Sciatic nerve (tissue), 2 donors: ENCODE data around the gene TRNAU1AP. TPM values are rescaled to one million over a fixed set of nuclear protein-coding genes. Genes with fewer than 3 reads are reported as not detected.
"Not testable (repeated sequence)": the region's sequence is repeated elsewhere in the genome, so short reads cannot be mapped to it uniquely, and the experiment has no call there.

ENCODE experiments used
- ATAC-seq: fragments of 200-7000 bp; cut with Tn5 transposase; one replicate; pipeline ENCODE4 v1.9.1; 2020; ENCODE audit warnings: mild to moderate bottlenecking, moderate library complexity
- DNase-seq: peaks from one replicate; pipeline ENCODE4 v3.0.0-alpha.2; 2020; ENCODE audit warnings: low spot score
- intact Hi-C: fragments of 100-400 bp; cut with DNase I; formaldehyde crosslinking; loops from one replicate; pipeline ENCODE4 v1.14.2; 2022
- total RNA-seq: library from RNA; stranded (reverse); fragmentation: NEBNext Ultra II Directional; extraction: Animal tissue kit (Norgen Biotek cat#: 25700); gene quantifications from one replicate; pipeline ENCODE4 v1.2.1, GENCODE V29; 2021
- donor health status: DM: no; HTN: no; CAD: no.
- donor health status: DM: no; HTN: no; CAD: no.

Gene TRNAU1AP
- total RNA-seq, 1 donor from 2014 or later, result 31.0 TPM

- no peak for ATAC-seq
- intact Hi-C loops, result no loop called here
- no peak for DNase-seq
Observed at GRCh38 chr1:28565726-28566125, 12.8 kb downstream of the TRNAU1AP start.

GRCh38 chr1:28566931-28567330, 14.0 kb downstream of the TRNAU1AP start:
- ATAC-seq (no peak), DNase-seq (no peak)
- intact Hi-C loops, result no loop called here

GRCh38 chr1:28571911-28572310, 19.0 kb downstream of the TRNAU1AP start:
- DNase-seq, result no peak
- no peak for ATAC-seq
- intact Hi-C loops, result no loop called here

- DNase-seq, intact Hi-C loops, ATAC-seq: not testable (repeated sequence)
Observed at GRCh38 chr1:28572891-28573290, 20.0 kb downstream of the TRNAU1AP start.

- no peak for ATAC-seq
- intact Hi-C loops, result no loop called here
- DNase-seq, result no peak
Observed at GRCh38 chr1:28573564-28573963, 20.7 kb downstream of the TRNAU1AP start.

GRCh38 chr1:28577052-28577678, 24.3 kb downstream of the TRNAU1AP start:
- DNase-seq (no peak), ATAC-seq (no peak)
- intact Hi-C loops, result no loop called here

- intact Hi-C loops, result no loop called here
- ATAC-seq (no peak), DNase-seq (no peak)
Observed at GRCh38 chr1:28577738-28578536, 25.1 kb downstream of the TRNAU1AP start.

- intact Hi-C loops, result no loop called here
- ATAC-seq, result no peak
Observed at GRCh38 chr1:28578696-28579218, 25.9 kb downstream of the TRNAU1AP start.

GRCh38 chr1:28579401-28579800, 26.5 kb downstream of the TRNAU1AP start:
- ATAC-seq (no peak), DNase-seq (no peak)
- intact Hi-C loops, result no loop called here

More at GRCh38 chr1:28578696-28579218, 25.9 kb downstream of the TRNAU1AP start:
- no peak for DNase-seq

GRCh38 chr1:28580722-28581530, 28.0 kb downstream of the TRNAU1AP start:
- ATAC-seq (no peak), DNase-seq (no peak)
- intact Hi-C loops, result no loop called here

- ATAC-seq (peak; percentile 99), DNase-seq (peak; percentile 97)
- intact Hi-C loops, result no loop called here
Observed at GRCh38 chr1:28581531-28582247, 28.8 kb downstream of the TRNAU1AP start.

GRCh38 chr1:28582248-28582615, 29.3 kb downstream of the TRNAU1AP start:
- ATAC-seq, result peak; percentile 50
- intact Hi-C loops, result no loop called here
- DNase-seq, result no peak

GRCh38 chr1:28586585-28587391, 33.9 kb downstream of the TRNAU1AP start:
- DNase-seq, intact Hi-C loops: not testable (repeated sequence)

GRCh38 chr1:28591708-28592320, 38.9 kb downstream of the TRNAU1AP start, which contains the start of gene RAB42:
TSS of gene RAB42 (plus strand) at chr1:28592265. CDS start at chr1:28592512, 247 bp downstream.
- ATAC-seq (peak; percentile 68), DNase-seq (no peak)
- intact Hi-C loops, result no loop called here

More at GRCh38 chr1:28586585-28587391, 33.9 kb downstream of the TRNAU1AP start:
- not testable (repeated sequence) for ATAC-seq

- intact Hi-C loops, result no loop called here
- DNase-seq (no peak), ATAC-seq (peak; percentile 35)
Observed at GRCh38 chr1:28592321-28593071, 39.6 kb downstream of the TRNAU1AP start.

- intact Hi-C loops, ATAC-seq, DNase-seq: not testable (repeated sequence)
Observed at GRCh38 chr1:28593988-28594356, 41.1 kb downstream of the TRNAU1AP start.
